H1 (cell line): ENCODE data around the gene GIPC2. TPM values are rescaled to one million over a fixed set of nuclear protein-coding genes. Genes with fewer than 3 reads are reported as not detected.

ENCODE experiments used
- CTCF ChIA-PET: fragments of 300-600 bp; sonication (Branson Sonifier 250); formaldehyde crosslinking; loops from one replicate; lab custom pipeline; 2021; ENCODE audit not compliant: partially characterized antibody; lab: Charles Lee
- POLR2A ChIA-PET: fragments of 300-600 bp; sonication (Branson Sonifier 250); formaldehyde crosslinking; loops from one replicate; lab custom pipeline; 2021; ENCODE audit warnings: inconsistent platforms; ENCODE audit not compliant: partially characterized antibody; lab: Charles Lee
- DNase-seq, 2 experiments: peaks; one replicate each; pipeline versions ENCODE4 v3.0.0 to v3.0.0-alpha.2; 2010 to 2022; ENCODE audit warnings: low spot score in 2 of 2, low read depth in 1 of 2, mixed read lengths in 1 of 2
- FAIRE-seq: peaks from 2 replicates; lab custom pipeline; 2011; peaks lifted over from hg19 to GRCh38; lab: Jason Lieb, UNC
- H2AFZ ChIP-seq: 2 replicates; pipeline ENCODE4 v1.8.1; 2012; ENCODE audit warnings: low read length, inconsistent platforms
- H2AK5ac ChIP-seq: 2 replicates; pipeline ENCODE4 v1.6.1; 2013; ENCODE audit warnings: low read depth, low read length
- H2BK120ac ChIP-seq: replicated peaks from 2 replicates; pipeline ENCODE3; 2013; ENCODE audit warnings: low read depth, low read length, inconsistent platforms
- H2BK12ac ChIP-seq: 2 replicates; pipeline ENCODE4 v1.6.1; 2013; ENCODE audit warnings: low read depth, low read length
- H2BK15ac ChIP-seq: 2 replicates; pipeline ENCODE4 v1.6.1; 2013; ENCODE audit warnings: low read length
- H2BK20ac ChIP-seq: 2 replicates; pipeline ENCODE4 v1.6.1; 2013; ENCODE audit warnings: low read length
- H2BK5ac ChIP-seq: 2 replicates; pipeline ENCODE4 v1.6.1; 2013; ENCODE audit warnings: low read depth, low read length
- H3K14ac ChIP-seq: 2 replicates; pipeline ENCODE4 v1.6.1; 2013; ENCODE audit warnings: inconsistent platforms; ENCODE audit not compliant: insufficient read length
- H3K18ac ChIP-seq: 2 replicates; pipeline ENCODE4 v1.6.1; 2013; ENCODE audit warnings: low read length; ENCODE audit errors: extremely low read depth
- H3K23ac ChIP-seq: 2 replicates; pipeline ENCODE4 v1.6.1; 2013; ENCODE audit warnings: inconsistent platforms; ENCODE audit not compliant: insufficient read length
- H3K23me2 ChIP-seq: 2 replicates; pipeline ENCODE4 v1.6.1; 2013; ENCODE audit warnings: low read depth, low read length
- H3K27ac ChIP-seq: 2 replicates; pipeline ENCODE4 v1.6.1; 2011; ENCODE audit warnings: low read depth, low read length, inconsistent platforms
- H3K27me3 ChIP-seq, 4 experiments: replicated peaks in 1 of 4; 1 replicate in 1 of 4; 2 replicates in 3 of 4; pipeline versions ENCODE4 v1.6.1 to v1.8.1; 2011 to 2013; ENCODE audit warnings: low read length in 3 of 4, mild to moderate bottlenecking in 3 of 4, inconsistent platforms in 2 of 4, mixed read lengths in 2 of 4, moderate library complexity in 1 of 4; ENCODE audit not compliant: control insufficient read depth in 3 of 4, insufficient read depth in 3 of 4; ENCODE audit errors: extremely low read depth in 1 of 4
- H3K36me3 ChIP-seq, 4 experiments: 2 replicates each; pipeline versions ENCODE4 v1.6.1 to v1.8.1; 2011 to 2013; ENCODE audit warnings: mild to moderate bottlenecking in 4 of 4, low read length in 3 of 4, moderate library complexity in 2 of 4, control low read depth in 1 of 4, inconsistent platforms in 1 of 4; ENCODE audit not compliant: insufficient read depth in 4 of 4, control insufficient read depth in 2 of 4
- H3K4ac ChIP-seq: replicated peaks from 2 replicates; pipeline ENCODE3; 2013; ENCODE audit warnings: low read length, low read depth, mixed read lengths, inconsistent platforms; ENCODE audit not compliant: insufficient read length
- H3K4me1 ChIP-seq, 4 experiments: replicated peaks in 1 of 4; 1 replicate in 1 of 4; 2 replicates in 3 of 4; pipeline versions ENCODE4 v1.6.1 to v1.8.1; 2011 to 2013; ENCODE audit warnings: low read length in 3 of 4, inconsistent platforms in 2 of 4, mixed read lengths in 1 of 4; ENCODE audit not compliant: insufficient read depth in 4 of 4, control insufficient read depth in 3 of 4
- H3K4me2 ChIP-seq, 2 experiments: 2 replicates each; pipeline versions ENCODE4 v1.6.1 to v1.8.1; 2011 to 2013; ENCODE audit warnings: low read depth in 2 of 2, low read length in 2 of 2, control low read depth in 1 of 2, inconsistent platforms in 1 of 2, mild to moderate bottlenecking in 1 of 2; ENCODE audit not compliant: insufficient read depth in 1 of 2
- H3K4me3 ChIP-seq, 4 experiments: fragments of 200-600, 300-600 bp in 1 of 4; sonication (generic), shearing (Covaris generic), sonication (Bioruptor Twin) in 1 of 4; 2 replicates each; pipeline versions ENCODE4 v1.5.1 to v1.8.1; 2011 to 2016; ENCODE audit warnings: low read length in 4 of 4, low read depth in 3 of 4, control low read depth in 2 of 4, inconsistent platforms in 2 of 4, mild to moderate bottlenecking in 2 of 4, mixed read lengths in 1 of 4, moderate library complexity in 1 of 4; ENCODE audit not compliant: insufficient read depth in 2 of 4; ENCODE audit errors: extremely low read depth in 1 of 4
- H3K56ac ChIP-seq: replicated peaks from 2 replicates; pipeline ENCODE3; 2013; ENCODE audit warnings: low read depth, mild to moderate bottlenecking, mixed read lengths, low read length, inconsistent platforms; ENCODE audit not compliant: insufficient read length
- H3K79me1 ChIP-seq: 2 replicates; pipeline ENCODE4 v1.6.1; 2013; ENCODE audit warnings: low read depth, low read length, control low read depth
- H3K79me2 ChIP-seq, 2 experiments: 2 replicates each; pipeline versions ENCODE4 v1.6.1 to v1.8.1; 2012 to 2013; ENCODE audit warnings: low read length in 2 of 2, mild to moderate bottlenecking in 2 of 2, inconsistent platforms in 1 of 2; ENCODE audit not compliant: insufficient read depth in 2 of 2, control insufficient read depth in 1 of 2
- H3K9ac ChIP-seq, 4 experiments: replicated peaks in 1 of 4; 1 replicate in 1 of 4; 2 replicates in 3 of 4; pipeline versions ENCODE4 v1.6.1 to v1.8.1; 2011 to 2013; ENCODE audit warnings: low read depth in 3 of 4, low read length in 3 of 4, control low read depth in 2 of 4, mild to moderate bottlenecking in 2 of 4, moderate library complexity in 2 of 4, inconsistent platforms in 1 of 4; ENCODE audit errors: extremely low read depth in 1 of 4
- H3K9me3 ChIP-seq, 2 experiments: 2 replicates each; pipeline versions ENCODE4 v1.6.1 to v1.8.1; 2012 to 2013; ENCODE audit warnings: mild to moderate bottlenecking in 2 of 2, moderate library complexity in 2 of 2, control low read depth in 1 of 2, inconsistent platforms in 1 of 2, low read depth in 1 of 2, low read length in 1 of 2, mixed read lengths in 1 of 2; ENCODE audit not compliant: insufficient read depth in 2 of 2
- H4K20me1 ChIP-seq, 2 experiments: replicated peaks in 1 of 2; 2 replicates each; pipeline versions ENCODE3 to v1.8.1; 2011 to 2013; ENCODE audit warnings: inconsistent platforms in 2 of 2, low read length in 2 of 2, mild to moderate bottlenecking in 1 of 2; ENCODE audit not compliant: insufficient read depth in 2 of 2, control insufficient read depth in 1 of 2
- H4K5ac ChIP-seq: 2 replicates; pipeline ENCODE4 v1.6.1; 2013; ENCODE audit warnings: low read length, low read depth, mixed read lengths, inconsistent platforms; ENCODE audit not compliant: insufficient read length
- H4K8ac ChIP-seq: 2 replicates; pipeline ENCODE4 v1.8.0; 2013; ENCODE audit warnings: mild to moderate bottlenecking, moderate library complexity, low read length, inconsistent platforms; ENCODE audit not compliant: insufficient read depth; ENCODE audit errors: extremely low read depth
- H4K91ac ChIP-seq: replicated peaks from 2 replicates; pipeline ENCODE3; 2013; ENCODE audit warnings: low read length, mixed read lengths, inconsistent platforms; ENCODE audit not compliant: insufficient read length
- BCL11A ChIP-seq, 2 experiments: IDR thresholded peaks; one replicate each; pipeline ENCODE4 v1.6.1; 2011; ENCODE audit warnings: low read depth in 2 of 2, low read length in 2 of 2, mild to moderate bottlenecking in 2 of 2
- BRCA1 ChIP-seq: IDR thresholded peaks from 2 replicates; pipeline ENCODE4 v1.6.1; 2012; ENCODE audit warnings: low read depth, low read length, improper control_type of control experiment
- CBX8 ChIP-seq: fragments of 300-800, 300-1000 bp; sonication (generic); IDR thresholded peaks from 2 replicates; pipeline ENCODE4 v1.7.1; 2016; ENCODE audit warnings: low read depth, low read length, borderline replicate concordance
- CHD2 ChIP-seq: IDR thresholded peaks from 2 replicates; pipeline ENCODE4 v1.6.1; 2012; ENCODE audit warnings: low read length, improper control_type of control experiment
- CREB1 ChIP-seq: IDR thresholded peaks from 2 replicates; pipeline ENCODE4 v1.6.1; 2012; ENCODE audit warnings: inconsistent platforms
- CTBP2 ChIP-seq: IDR thresholded peaks from 2 replicates; pipeline ENCODE4 v1.7.0; 2011; ENCODE audit warnings: borderline replicate concordance, mild to moderate bottlenecking, moderate library complexity, mixed read lengths, low read length; ENCODE audit not compliant: insufficient read depth, insufficient read length
- EGR1 ChIP-seq: IDR thresholded peaks from 2 replicates; pipeline ENCODE4 v1.6.1; 2011; ENCODE audit warnings: low read depth, low read length, borderline replicate concordance
- JUND ChIP-seq: IDR thresholded peaks from 2 replicates; pipeline ENCODE4 v1.6.1; 2011; ENCODE audit warnings: mild to moderate bottlenecking, improper control_type of control experiment, low read length
- KDM5A ChIP-seq: fragments of 200-600 bp; IDR thresholded peaks from 2 replicates; pipeline ENCODE4 v1.7.1; 2012; ENCODE audit warnings: mild to moderate bottlenecking, low read length, inconsistent platforms, mixed read lengths
- MAFK ChIP-seq: IDR thresholded peaks from 2 replicates; pipeline ENCODE4 v1.6.1; 2012; ENCODE audit warnings: low read depth, mild to moderate bottlenecking, improper control_type of control experiment, low read length
- POLR2A ChIP-seq, 2 experiments: IDR thresholded peaks; 1 replicate in 1 of 2; 2 replicates in 1 of 2; pipeline ENCODE4 v1.6.1; 2011; ENCODE audit warnings: low read depth in 2 of 2, low read length in 2 of 2, mild to moderate bottlenecking in 2 of 2; ENCODE audit errors: control extremely low read depth in 1 of 2
- RFX5 ChIP-seq: IDR thresholded peaks from 2 replicates; pipeline ENCODE4 v1.6.1; 2011; ENCODE audit warnings: low read depth, low read length, improper control_type of control experiment, borderline replicate concordance
- SIN3A ChIP-seq, 2 experiments: IDR thresholded peaks in 1 of 2; conservative IDR thresholded peaks in 1 of 2; 2 replicates each; pipeline ENCODE4 v1.6.1; 2011 to 2012; ENCODE audit warnings: low read length in 2 of 2, improper control_type of control experiment in 1 of 2, low read depth in 1 of 2, mild to moderate bottlenecking in 1 of 2
- SP2 ChIP-seq: IDR thresholded peaks from 2 replicates; pipeline ENCODE4 v1.6.1; 2012; ENCODE audit warnings: mild to moderate bottlenecking, low read length, inconsistent platforms
- SRF ChIP-seq: IDR thresholded peaks from 2 replicates; pipeline ENCODE4 v1.6.1; 2011; ENCODE audit warnings: mild to moderate bottlenecking, low read depth, low read length, moderate library complexity
- SUZ12 ChIP-seq: fragments of 200-600 bp; sonication (generic); IDR thresholded peaks from 2 replicates; pipeline ENCODE4 v1.6.1; 2012; ENCODE audit warnings: mild to moderate bottlenecking, inconsistent platforms, low read length, moderate library complexity, mixed read lengths
- ZNF274 ChIP-seq: IDR thresholded peaks from 2 replicates; pipeline ENCODE4 v1.7.0; 2012; ENCODE audit warnings: low read length, borderline replicate concordance; ENCODE audit errors: extremely low read depth
- polyA plus RNA-seq, 7 experiments: library from polyadenylated mRNA; depleted of rRNA in 3 of 7; stranded (reverse) in 5 of 7; unstranded in 2 of 7; fragments of >200 nt in 5 of 7; fragments of 200-250 nt in 2 of 7; gene quantifications; 1 replicate in 5 of 7; 2 replicates in 1 of 7; 4 replicates in 1 of 7; pipeline versions ENCODE4 v1.2.1 to v1.2.3, GENCODE V29; 2011 to 2013; ENCODE audit warnings: missing spikeins in 2 of 7, mixed read lengths in 2 of 7
- total RNA-seq: library from RNA; stranded (reverse); fragmentation: NEBNext Ultra II Directional; extraction: Animal tissue kit (Norgen Biotek cat#: 25700); gene quantifications from 2 replicates; pipeline ENCODE4 v1.2.1, GENCODE V29; 2021

GIPC2 gene
- total and polyA plus RNA-seq, 2 of the 8 experiments (the other 6 are each of a cell fraction or from before 2014, with no cell fraction given) = 0.29 to 0.69 TPM

GRCh38 chr1:78038491-78038939 lies 7.3 kb upstream of the GIPC2 start:
- Histone ChIP-seq H4K20me1 (no peaks in the 10 kb centered on the region), H4K91ac (no peak overlapping the region), H3K23ac (no peak overlapping the region), H4K5ac (no peak overlapping the region), H3K9me3 (no peaks in the 10 kb centered on the region), H2BK20ac (no peak overlapping the region), H3K4me2 (no peak overlapping the region), H3K9ac (no peak overlapping the region), H3K56ac (no peak overlapping the region), H3K18ac (no peak overlapping the region), H3K4ac (no peak overlapping the region), H3K36me3 (no peaks in the 10 kb centered on the region), H3K27me3 (peaks cover 0 to 2% (median 0%) of the 10 kb centered on the region in 4 experiments; a peak in 2 of 7 replicates), H3K14ac (no peak overlapping the region), H3K79me1 (no peaks in the 10 kb centered on the region), H3K79me2 (no peaks in the 10 kb centered on the region), H3K4me3 (no peak overlapping the region), H2BK15ac (no peak overlapping the region), H2BK12ac (no peak overlapping the region), H2AFZ (no peak overlapping the region), H3K23me2 (no peaks in the 10 kb centered on the region), H2AK5ac (no peak overlapping the region), H2BK120ac (no peak overlapping the region), H3K4me1 (no peaks in the 10 kb centered on the region), H3K27ac (no peak overlapping the region), H2BK5ac (no peak overlapping the region), H4K8ac (no peak overlapping the region)
- ChIA-PET POLR2A (interaction anchor here (0.6 kb wide), 1 partner anchor 120 kb away, joined by 3 read pairs; no protein-coding TSS in a partner anchor), CTCF (no interaction called here)
- no peak for FAIRE-seq
- no peak for DNase-seq
- TF ChIP-seq SIN3A (conservative IDR thresholded peaks at IDR 0.05 in 1 of 2, IDR thresholded peaks at IDR 0.05 in 1 of 2; ENCODE audit: low read depth in 1 of 2, low read length in 2 of 2) (no peak), BCL11A (IDR thresholded peaks at IDR 0.05; ENCODE audit: low read depth in 2 of 2, low read length in 2 of 2) (no peak), CTBP2 (no peak), MAFK (no peak), JUND (no peak), ZNF274 (no peak), BRCA1 (no peak), CREB1 (no peak), EGR1 (no peak), CHD2 (no peak), KDM5A (no peak), SRF (no peak), SUZ12 (no peak), POLR2A (IDR thresholded peaks at IDR 0.05; ENCODE audit: control extremely low read depth in 1 of 2, low read depth in 2 of 2, low read length in 2 of 2) (no peak), SP2 (no peak), CBX8 (no peak), RFX5 (no peak)
